ENCODE results near the gene TRMT6.
A peak's percentile ranks its signal among the peaks of the same experiment; 100 is the strongest.

Gene TRMT6

DNA sequence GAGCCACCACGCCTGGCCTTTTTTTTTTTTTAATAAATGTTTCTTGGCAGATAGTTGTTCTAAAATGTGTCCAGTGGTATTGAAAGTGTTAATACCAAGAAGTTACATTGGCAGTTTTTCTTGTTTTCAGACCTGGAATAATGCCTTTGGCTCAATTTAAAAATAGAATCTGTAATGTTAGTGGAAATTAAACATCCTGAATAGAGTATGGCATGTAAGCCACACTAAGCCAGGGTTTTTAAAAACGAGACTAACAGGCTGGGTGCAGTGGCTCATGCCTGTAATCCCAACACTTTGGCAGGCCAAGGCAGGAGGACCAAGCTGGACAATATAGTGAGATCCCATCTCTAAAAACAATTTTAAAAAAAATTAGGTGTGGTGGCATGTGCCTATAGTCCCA is 25.4 kb upstream of the TRMT6 start:
- DNase-seq: no peak
- Histone ChIP-seq H2BK120ac (ENCODE audit: low read depth, low read length) (no peak overlapping the region), H3K36me3 (ENCODE audit: control insufficient read depth, insufficient read depth, low read length) (peaks cover 3% of the 10 kb centered on the region), H3K23ac (ENCODE audit: low read length) (no peak overlapping the region), H3K27me3 (ENCODE audit: insufficient read depth, low read length, poor library complexity) (no peaks in the 10 kb centered on the region), H3K9ac (ENCODE audit: low read length) (no peak overlapping the region), H3K4me3 (ENCODE audit: low read length) (no peak overlapping the region), H3K27ac (ENCODE audit: low read depth, low read length) (no peak overlapping the region), H2BK15ac (replicated peaks; ENCODE audit: low read depth) (no peak overlapping the region), H2BK5ac (ENCODE audit: low read length) (no peak overlapping the region), H3K56ac (ENCODE audit: low read length) (no peak overlapping the region), H3K4me2 (ENCODE audit: low read length) (no peak overlapping the region), H4K5ac (ENCODE audit: low read length) (no peak overlapping the region), H3K79me2 (ENCODE audit: control insufficient read depth, insufficient read depth, low read length) (no peaks in the 10 kb centered on the region), H3K4ac (ENCODE audit: low read depth, low read length) (no peak overlapping the region), H4K8ac (ENCODE audit: low read depth, low read length) (no peak overlapping the region), H3K18ac (ENCODE audit: low read length) (no peak overlapping the region), H3K4me1 (ENCODE audit: control insufficient read depth, low read depth, low read length) (no peaks in the 10 kb centered on the region), H3K79me1 (ENCODE audit: low read length) (no peaks in the 10 kb centered on the region), H2AK5ac (ENCODE audit: low read length) (no peak overlapping the region)
- no CpG with 5 or more reads among the region's 2 CpGs for WGBS (ENCODE audit: extremely low coverage, insufficient coverage, low lambda C conversion rate)

DNA sequence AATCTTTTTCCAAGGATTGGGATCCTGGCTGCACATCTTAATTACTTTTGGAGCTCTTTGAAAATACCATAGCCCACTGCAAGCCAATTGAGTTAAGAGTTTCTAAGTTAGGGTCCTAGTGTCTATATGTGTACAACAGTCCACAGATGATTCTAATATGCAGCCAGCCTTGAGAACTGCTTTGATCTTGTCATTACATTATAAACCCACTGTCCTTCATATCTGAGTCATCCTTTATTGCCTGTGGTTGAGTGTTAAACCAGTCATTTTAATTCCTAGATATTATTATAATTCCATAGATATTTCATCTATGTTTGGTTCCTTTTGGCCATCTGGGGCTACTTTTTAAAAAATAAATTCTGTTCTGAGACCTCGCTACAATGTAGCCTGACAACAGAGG is 24.2 kb upstream of the TRMT6 start:
- H3K36me3 ChIP-seq (ENCODE audit: control insufficient read depth, insufficient read depth, low read length): peaks cover 3% of the 10 kb centered on the region

DNA sequence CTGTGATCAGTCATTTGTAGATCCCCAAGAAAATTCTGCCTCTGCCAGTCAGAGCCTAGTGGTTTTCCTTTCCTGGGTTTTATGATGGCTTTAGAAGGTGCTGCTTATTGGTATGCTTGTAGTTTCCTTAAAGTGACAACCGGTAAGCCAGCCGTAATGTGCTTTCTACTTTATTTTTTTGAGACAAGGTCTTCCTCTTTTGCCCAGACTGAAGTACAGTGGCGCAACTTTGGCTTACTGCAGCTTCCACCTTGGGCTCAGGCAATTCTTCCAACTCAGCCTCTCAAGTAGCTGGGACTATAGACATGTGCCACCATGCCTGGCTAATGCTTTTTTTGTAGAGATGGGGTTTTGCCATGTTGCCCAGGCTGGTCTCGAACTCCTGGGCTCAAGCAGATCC is 23.6 kb upstream of the TRMT6 start:
- DNase-seq: no peak
- Histone ChIP-seq H2BK120ac (ENCODE audit: low read depth, low read length) (no peak overlapping the region), H3K4me1 (ENCODE audit: control insufficient read depth, low read depth, low read length) (no peaks in the 10 kb centered on the region), H2BK5ac (ENCODE audit: low read length) (no peak overlapping the region), H3K79me2 (ENCODE audit: control insufficient read depth, insufficient read depth, low read length) (no peaks in the 10 kb centered on the region), H3K79me1 (ENCODE audit: low read length) (no peaks in the 10 kb centered on the region), H3K27me3 (ENCODE audit: insufficient read depth, low read length, poor library complexity) (no peaks in the 10 kb centered on the region), H2AK5ac (ENCODE audit: low read length) (no peak overlapping the region), H4K8ac (ENCODE audit: low read depth, low read length) (no peak overlapping the region), H3K27ac (ENCODE audit: low read depth, low read length) (no peak overlapping the region), H3K23ac (ENCODE audit: low read length) (no peak overlapping the region), H2BK15ac (replicated peaks; ENCODE audit: low read depth) (no peak overlapping the region), H3K36me3 (ENCODE audit: control insufficient read depth, insufficient read depth, low read length) (peaks cover 2% of the 10 kb centered on the region), H3K56ac (ENCODE audit: low read length) (no peak overlapping the region), H3K4me2 (ENCODE audit: low read length) (no peak overlapping the region), H3K9ac (ENCODE audit: low read length) (no peak overlapping the region), H3K4me3 (ENCODE audit: low read length) (no peak overlapping the region), H3K4ac (ENCODE audit: low read depth, low read length) (no peak overlapping the region), H3K18ac (ENCODE audit: low read length) (no peak overlapping the region), H4K5ac (ENCODE audit: low read length) (no peak overlapping the region)
- no CpG with 5 or more reads among the region's 4 CpGs for WGBS (ENCODE audit: extremely low coverage, insufficient coverage, low lambda C conversion rate)

More for the DNA sequence above, 24.2 kb upstream of the TRMT6 start:
- Histone ChIP-seq H3K27ac (ENCODE audit: low read depth, low read length) (no peak overlapping the region), H4K5ac (ENCODE audit: low read length) (no peak overlapping the region), H3K79me2 (ENCODE audit: control insufficient read depth, insufficient read depth, low read length) (no peaks in the 10 kb centered on the region), H3K79me1 (ENCODE audit: low read length) (no peaks in the 10 kb centered on the region), H3K18ac (ENCODE audit: low read length) (no peak overlapping the region), H3K27me3 (ENCODE audit: insufficient read depth, low read length, poor library complexity) (no peaks in the 10 kb centered on the region), H2BK15ac (replicated peaks; ENCODE audit: low read depth) (no peak overlapping the region), H3K9ac (ENCODE audit: low read length) (no peak overlapping the region), H2AK5ac (ENCODE audit: low read length) (no peak overlapping the region), H3K4me2 (ENCODE audit: low read length) (no peak overlapping the region), H3K23ac (ENCODE audit: low read length) (no peak overlapping the region), H3K4me3 (ENCODE audit: low read length) (no peak overlapping the region), H3K56ac (ENCODE audit: low read length) (no peak overlapping the region), H3K4ac (ENCODE audit: low read depth, low read length) (no peak overlapping the region), H2BK5ac (ENCODE audit: low read length) (no peak overlapping the region), H3K4me1 (ENCODE audit: control insufficient read depth, low read depth, low read length) (no peaks in the 10 kb centered on the region), H4K8ac (ENCODE audit: low read depth, low read length) (no peak overlapping the region), H2BK120ac (ENCODE audit: low read depth, low read length) (no peak overlapping the region)
- DNase-seq: no peak
- no CpG with 5 or more reads among the region's 1 CpG for whole genome bisulfite sequencing (ENCODE audit: extremely low coverage, insufficient coverage, low lambda C conversion rate)

DNA sequence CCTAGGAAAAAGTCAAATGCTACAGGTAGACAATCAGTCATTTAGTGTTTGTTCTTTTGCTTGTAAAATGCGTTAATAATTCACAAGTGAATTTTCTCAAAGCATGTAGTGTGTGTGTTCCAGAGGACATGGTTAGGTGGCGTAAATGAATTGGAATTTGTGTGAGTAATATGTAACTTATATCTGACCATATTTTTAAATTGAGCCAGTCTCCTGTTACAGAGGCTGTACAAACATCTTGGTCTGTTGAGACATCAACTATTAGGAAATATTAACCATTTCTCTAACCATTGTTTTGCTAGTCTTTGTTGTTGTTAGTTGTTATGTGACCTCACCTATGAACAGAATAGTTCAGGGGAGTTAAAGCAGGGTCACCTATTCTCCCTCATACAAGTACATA is 22.8 kb upstream of the TRMT6 start:
- Histone ChIP-seq H3K18ac (ENCODE audit: low read length) (no peak overlapping the region), H3K4me1 (ENCODE audit: control insufficient read depth, low read depth, low read length) (no peaks in the 10 kb centered on the region), H4K5ac (ENCODE audit: low read length) (no peak overlapping the region), H3K27me3 (ENCODE audit: insufficient read depth, low read length, poor library complexity) (no peaks in the 10 kb centered on the region), H3K56ac (ENCODE audit: low read length) (no peak overlapping the region), H2BK120ac (ENCODE audit: low read depth, low read length) (no peak overlapping the region), H3K36me3 (ENCODE audit: control insufficient read depth, insufficient read depth, low read length) (no peaks in the 10 kb centered on the region), H3K9ac (ENCODE audit: low read length) (no peak overlapping the region), H2BK15ac (replicated peaks; ENCODE audit: low read depth) (no peak overlapping the region), H3K27ac (ENCODE audit: low read depth, low read length) (no peak overlapping the region), H3K23ac (ENCODE audit: low read length) (no peak overlapping the region), H3K4me2 (ENCODE audit: low read length) (no peak overlapping the region), H3K4ac (ENCODE audit: low read depth, low read length) (no peak overlapping the region), H2BK5ac (ENCODE audit: low read length) (no peak overlapping the region), H3K79me2 (ENCODE audit: control insufficient read depth, insufficient read depth, low read length) (no peaks in the 10 kb centered on the region), H4K8ac (ENCODE audit: low read depth, low read length) (no peak overlapping the region), H3K4me3 (ENCODE audit: low read length) (no peak overlapping the region), H3K79me1 (ENCODE audit: low read length) (no peaks in the 10 kb centered on the region), H2AK5ac (ENCODE audit: low read length) (no peak overlapping the region)
- 100% methylated on average over 1 of the region's 2 CpGs for WGBS (ENCODE audit: extremely low coverage, insufficient coverage, low lambda C conversion rate)
- no peak for DNase-seq

DNA sequence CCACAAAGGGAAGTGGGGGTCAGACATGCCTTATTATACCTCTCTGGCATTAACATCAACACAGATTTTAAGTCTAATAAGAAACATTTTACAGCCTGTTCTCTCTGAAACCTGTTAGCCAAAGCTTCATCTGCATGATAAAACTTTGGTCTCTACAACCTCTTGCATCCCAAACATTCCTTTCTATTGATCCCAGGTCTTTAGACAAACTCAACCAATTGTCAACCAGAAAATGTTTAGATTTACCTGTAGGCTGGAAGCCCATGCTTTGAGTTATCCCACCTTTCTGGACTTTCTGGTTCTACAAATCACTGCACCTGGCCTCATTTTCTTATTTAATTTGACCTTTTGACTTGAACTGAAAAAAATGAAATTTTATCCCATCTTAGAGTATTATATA is 20.9 kb upstream of the TRMT6 start:
- no peak overlapping the region for H3K9ac ChIP-seq (ENCODE audit: low read length)
- H2BK15ac ChIP-seq (replicated peaks; ENCODE audit: low read depth): no peak overlapping the region
- no peak overlapping the region for H2BK120ac ChIP-seq (ENCODE audit: low read depth, low read length)
- H3K18ac ChIP-seq (ENCODE audit: low read length): no peak overlapping the region
- no peaks in the 10 kb centered on the region for H3K4me1 ChIP-seq (ENCODE audit: control insufficient read depth, low read depth, low read length)
- no peak overlapping the region for H2BK5ac ChIP-seq (ENCODE audit: low read length)
- no peak overlapping the region for H3K27ac ChIP-seq (ENCODE audit: low read depth, low read length)
- H3K36me3 ChIP-seq (ENCODE audit: control insufficient read depth, insufficient read depth, low read length): no peaks in the 10 kb centered on the region
- H4K8ac ChIP-seq (ENCODE audit: low read depth, low read length): no peak overlapping the region
- H3K4me2 ChIP-seq (ENCODE audit: low read length): no peak overlapping the region
- DNase-seq: peak; percentile 28
- no peaks in the 10 kb centered on the region for H3K79me2 ChIP-seq (ENCODE audit: control insufficient read depth, insufficient read depth, low read length)
- no peak overlapping the region for H2AK5ac ChIP-seq (ENCODE audit: low read length)
- no peaks in the 10 kb centered on the region for H3K27me3 ChIP-seq (ENCODE audit: insufficient read depth, low read length, poor library complexity)
- H3K23ac ChIP-seq (ENCODE audit: low read length): no peak overlapping the region
- no peak overlapping the region for H3K56ac ChIP-seq (ENCODE audit: low read length)
- no peak overlapping the region for H3K4me3 ChIP-seq (ENCODE audit: low read length)
- H3K79me1 ChIP-seq (ENCODE audit: low read length): no peaks in the 10 kb centered on the region
- H4K5ac ChIP-seq (ENCODE audit: low read length): no peak overlapping the region
- no peak overlapping the region for H3K4ac ChIP-seq (ENCODE audit: low read depth, low read length)

DNA sequence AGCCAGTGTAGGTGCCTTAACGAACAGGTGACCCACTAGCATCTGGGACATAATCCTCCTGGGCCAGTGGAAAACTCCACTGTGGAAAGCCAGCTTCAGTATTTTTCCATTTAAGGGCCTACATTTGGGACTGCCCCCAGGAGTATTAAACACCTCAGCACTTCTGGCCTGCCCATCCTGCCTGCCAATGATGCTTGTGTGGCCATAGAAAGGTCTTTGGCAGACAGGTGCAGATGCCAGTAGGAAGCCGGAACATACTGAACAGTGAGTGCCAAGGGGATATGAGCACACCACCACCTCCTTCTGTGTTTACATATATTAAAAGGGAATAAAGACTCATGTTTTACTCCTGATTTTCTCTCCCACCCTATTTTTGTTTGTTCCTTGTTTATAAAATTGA is 20.0 kb upstream of the TRMT6 start:
- H3K9ac ChIP-seq (ENCODE audit: low read length): no peak overlapping the region
- H2BK5ac ChIP-seq (ENCODE audit: low read length): no peak overlapping the region
- H3K23ac ChIP-seq (ENCODE audit: low read length): no peak overlapping the region
- no peak overlapping the region for H3K4ac ChIP-seq (ENCODE audit: low read depth, low read length)
- no peak overlapping the region for H4K8ac ChIP-seq (ENCODE audit: low read depth, low read length)
- no peak overlapping the region for H2BK120ac ChIP-seq (ENCODE audit: low read depth, low read length)
- H3K4me1 ChIP-seq (ENCODE audit: control insufficient read depth, low read depth, low read length): no peaks in the 10 kb centered on the region
- no peak overlapping the region for H3K18ac ChIP-seq (ENCODE audit: low read length)
- no peaks in the 10 kb centered on the region for H3K27me3 ChIP-seq (ENCODE audit: insufficient read depth, low read length, poor library complexity)
- no peak overlapping the region for H2AK5ac ChIP-seq (ENCODE audit: low read length)
- H3K79me1 ChIP-seq (ENCODE audit: low read length): no peaks in the 10 kb centered on the region
- H3K4me2 ChIP-seq (ENCODE audit: low read length): no peak overlapping the region
- H3K27ac ChIP-seq (ENCODE audit: low read depth, low read length): no peak overlapping the region
- H3K36me3 ChIP-seq (ENCODE audit: control insufficient read depth, insufficient read depth, low read length): no peaks in the 10 kb centered on the region
- H3K79me2 ChIP-seq (ENCODE audit: control insufficient read depth, insufficient read depth, low read length): no peaks in the 10 kb centered on the region
- H4K5ac ChIP-seq (ENCODE audit: low read length): no peak overlapping the region
- WGBS (ENCODE audit: extremely low coverage, insufficient coverage, low lambda C conversion rate): no CpG with 5 or more reads among the region's 2 CpGs
- DNase-seq: no peak
- H3K4me3 ChIP-seq (ENCODE audit: low read length): no peak overlapping the region
- H2BK15ac ChIP-seq (replicated peaks; ENCODE audit: low read depth): no peak overlapping the region
- H3K56ac ChIP-seq (ENCODE audit: low read length): no peak overlapping the region
